Lower lobe of right lung (tissue), 2 donors: ENCODE measurements around the gene VAT1L. TPM values are rescaled to one million over a fixed set of nuclear protein-coding genes. Genes with fewer than 3 reads are reported as not detected.

Experiments
- ATAC-seq, 2 donors: fragments of 200-7000 bp; cut with Tn5 transposase; one replicate each; pipeline ENCODE4 v1.9.1; 2020 to 2022; ENCODE audit warnings: mild to moderate bottlenecking in 2 of 2, moderate library complexity in 2 of 2
- DNase-seq: peaks from one replicate; pipeline ENCODE4 v3.0.0-alpha.2; 2020
- H3K27ac ChIP-seq: fragments of 200-600 bp; one replicate; pipeline ENCODE4 v1.8.0; 2022
- H3K27me3 ChIP-seq: fragments of 200-600 bp; one replicate; pipeline ENCODE4 v1.8.0; 2022; ENCODE audit warnings: low read depth
- H3K36me3 ChIP-seq: fragments of 200-600 bp; one replicate; pipeline ENCODE4 v1.8.0; 2022; ENCODE audit warnings: mild to moderate bottlenecking
- H3K4me1 ChIP-seq: fragments of 200-600 bp; one replicate; pipeline ENCODE4 v1.8.0; 2022
- H3K4me3 ChIP-seq: fragments of 200-600 bp; one replicate; pipeline ENCODE4 v1.8.0; 2022; ENCODE audit warnings: mild to moderate bottlenecking
- H3K9me3 ChIP-seq: fragments of 200-600 bp; one replicate; pipeline ENCODE4 v1.8.0; 2022
- intact Hi-C: fragments of 100-400 bp; cut with DNase I; formaldehyde crosslinking; loops from one replicate; pipeline ENCODE4 v1.11.0; 2022
- total RNA-seq: library from RNA; stranded (reverse); fragmentation: NEBNext Ultra II Directional; extraction: Animal tissue kit (Norgen Biotek cat#: 25700); gene quantifications from one replicate; pipeline ENCODE4 v1.2.1, GENCODE V29; 2021
- TF ChIP-seq, protein P1 (sequence below): fragments of 200-600 bp; IDR thresholded peaks from one replicate; pipeline ENCODE4 v1.8.0; 2022; ENCODE audit warnings: antibody characterized with exemption, mild to moderate bottlenecking
- donor health status: DM: no; HTN: yes; CAD: no; lungs with severe emphysema.

The VAT1L gene
- total RNA-seq, 1 donor from 2014 or later = 0.38 TPM

DNA sequence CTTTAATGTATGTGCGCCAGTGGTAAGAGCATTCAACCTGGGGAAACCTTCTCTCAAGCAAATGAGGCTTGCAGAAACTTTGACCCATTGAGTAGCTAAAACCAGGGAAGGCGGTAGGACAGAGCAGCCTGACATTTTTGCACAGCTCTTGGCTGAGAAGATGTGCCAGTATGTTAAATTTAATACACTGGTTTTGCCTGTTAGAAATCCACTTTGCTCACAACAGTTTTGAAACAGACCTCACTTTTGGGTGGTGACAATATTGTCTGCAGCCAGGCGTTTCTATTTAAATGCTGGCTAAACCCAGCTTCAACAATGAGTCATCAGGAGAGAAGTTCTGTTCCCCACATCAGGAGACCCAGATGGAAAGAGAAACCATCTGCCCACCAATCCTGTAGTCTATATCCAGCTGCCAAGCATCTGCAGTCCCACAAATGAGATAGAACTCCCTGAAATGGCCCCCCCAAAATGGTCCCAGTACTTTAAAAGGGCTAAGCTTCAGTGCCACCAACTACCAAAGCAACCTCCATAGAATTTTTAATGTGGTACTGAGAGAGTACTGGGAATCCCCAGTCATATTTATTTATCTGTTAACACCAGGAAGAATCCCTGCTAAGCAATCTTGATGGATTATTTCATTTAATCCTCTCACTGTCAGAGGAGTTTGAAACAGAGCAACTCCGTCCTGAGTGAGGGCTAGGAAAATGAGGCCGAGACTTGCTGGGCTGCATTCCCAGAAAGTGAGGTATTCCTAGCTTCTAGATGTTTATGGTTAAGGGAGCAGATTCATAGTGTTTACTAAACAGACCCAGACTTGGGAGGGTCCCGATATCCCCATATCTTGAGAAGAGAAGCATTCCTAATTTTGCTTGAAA, 205.0 kb downstream of the VAT1L start:
- DNase-seq (no peak), ATAC-seq (no peak)
- Histone ChIP-seq H3K27ac (no peak overlapping the region), H3K36me3 (no peaks in the 10 kb centered on the region), H3K27me3 (no peaks in the 10 kb centered on the region), H3K4me1 (no peaks in the 10 kb centered on the region), H3K4me3 (no peak overlapping the region), H3K9me3 (no peaks in the 10 kb centered on the region)
- intact Hi-C loops = no loop called here
- TF ChIP-seq, protein P1, sequence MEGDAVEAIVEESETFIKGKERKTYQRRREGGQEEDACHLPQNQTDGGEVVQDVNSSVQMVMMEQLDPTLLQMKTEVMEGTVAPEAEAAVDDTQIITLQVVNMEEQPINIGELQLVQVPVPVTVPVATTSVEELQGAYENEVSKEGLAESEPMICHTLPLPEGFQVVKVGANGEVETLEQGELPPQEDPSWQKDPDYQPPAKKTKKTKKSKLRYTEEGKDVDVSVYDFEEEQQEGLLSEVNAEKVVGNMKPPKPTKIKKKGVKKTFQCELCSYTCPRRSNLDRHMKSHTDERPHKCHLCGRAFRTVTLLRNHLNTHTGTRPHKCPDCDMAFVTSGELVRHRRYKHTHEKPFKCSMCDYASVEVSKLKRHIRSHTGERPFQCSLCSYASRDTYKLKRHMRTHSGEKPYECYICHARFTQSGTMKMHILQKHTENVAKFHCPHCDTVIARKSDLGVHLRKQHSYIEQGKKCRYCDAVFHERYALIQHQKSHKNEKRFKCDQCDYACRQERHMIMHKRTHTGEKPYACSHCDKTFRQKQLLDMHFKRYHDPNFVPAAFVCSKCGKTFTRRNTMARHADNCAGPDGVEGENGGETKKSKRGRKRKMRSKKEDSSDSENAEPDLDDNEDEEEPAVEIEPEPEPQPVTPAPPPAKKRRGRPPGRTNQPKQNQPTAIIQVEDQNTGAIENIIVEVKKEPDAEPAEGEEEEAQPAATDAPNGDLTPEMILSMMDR = no peak

DNA sequence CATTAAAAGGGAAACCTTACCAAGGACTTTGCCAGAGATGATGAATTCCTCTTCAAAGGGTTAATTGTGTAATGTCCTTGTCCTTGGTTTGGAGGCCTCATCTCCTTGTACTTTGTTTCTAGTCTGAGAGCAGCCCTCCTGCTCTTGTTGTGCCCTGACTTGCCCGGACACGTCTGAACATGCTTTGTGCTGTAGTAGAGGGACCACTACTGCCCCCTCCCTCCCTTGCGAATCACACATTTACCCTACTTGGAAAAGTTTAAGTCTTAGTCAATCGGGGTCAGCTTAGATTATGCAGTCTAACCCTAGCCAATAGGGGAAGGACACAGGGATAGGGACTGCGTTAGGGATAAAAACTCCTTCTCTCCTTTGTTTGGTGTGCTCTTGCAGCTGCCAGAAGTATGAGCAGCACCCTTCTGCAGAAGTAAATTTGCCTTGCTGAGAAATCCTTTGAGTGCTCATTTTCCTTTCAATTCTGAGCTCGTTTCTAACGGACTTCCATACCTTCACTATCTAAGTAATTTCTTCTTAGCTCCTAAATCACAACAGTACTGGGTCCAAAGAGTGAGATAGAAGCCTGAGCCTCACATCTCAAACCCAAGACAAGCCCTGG, 207.6 kb downstream of the VAT1L start:
- Histone ChIP-seq H3K4me3 (no peak overlapping the region), H3K4me1 (no peaks in the 10 kb centered on the region), H3K27me3 (no peaks in the 10 kb centered on the region), H3K27ac (no peak overlapping the region), H3K9me3 (no peaks in the 10 kb centered on the region), H3K36me3 (no peaks in the 10 kb centered on the region)
- intact Hi-C loops = no loop called here
- DNase-seq = no peak
- ATAC-seq = no peak
- TF ChIP-seq, protein P1 = no peak

DNA sequence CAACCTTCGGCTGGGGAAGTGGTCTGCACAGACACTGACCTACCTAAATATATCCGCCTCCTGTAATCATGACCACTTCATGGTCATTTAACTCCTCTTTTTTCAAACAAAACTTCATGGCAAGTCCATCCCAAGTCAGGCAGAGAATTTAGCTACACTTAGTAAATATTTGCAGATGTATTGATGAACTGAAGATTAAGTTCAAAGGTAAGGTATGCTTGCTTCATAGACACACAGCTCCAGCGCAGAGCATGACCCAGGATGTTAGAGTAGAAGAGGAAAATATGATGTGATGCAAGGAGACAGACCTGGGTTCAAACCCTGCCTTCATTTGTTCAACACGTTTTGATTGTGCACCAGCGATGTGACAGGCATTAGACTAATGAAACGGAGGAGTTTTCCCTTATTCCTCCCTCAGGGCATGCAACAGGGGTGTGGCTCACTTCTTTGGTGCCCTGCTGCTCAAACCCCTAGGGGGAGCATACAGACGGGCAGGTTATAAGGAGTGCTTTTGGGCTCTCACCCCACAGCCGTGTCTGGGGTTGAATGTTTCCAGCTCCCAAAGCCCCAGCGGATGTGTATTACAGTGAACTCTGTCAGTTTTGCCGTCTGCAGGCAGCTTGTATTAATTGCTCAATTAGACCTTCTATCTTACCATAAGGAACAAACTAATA, 210.1 kb downstream of the VAT1L start:
- Histone ChIP-seq H3K4me1 (no peaks in the 10 kb centered on the region), H3K9me3 (no peaks in the 10 kb centered on the region), H3K4me3 (no peak overlapping the region), H3K27me3 (no peaks in the 10 kb centered on the region), H3K27ac (no peak overlapping the region), H3K36me3 (no peaks in the 10 kb centered on the region)
- ATAC-seq = no peak
- no peak for DNase-seq
- intact Hi-C loops = no loop called here
- TF ChIP-seq, protein P1 = no peak

DNA sequence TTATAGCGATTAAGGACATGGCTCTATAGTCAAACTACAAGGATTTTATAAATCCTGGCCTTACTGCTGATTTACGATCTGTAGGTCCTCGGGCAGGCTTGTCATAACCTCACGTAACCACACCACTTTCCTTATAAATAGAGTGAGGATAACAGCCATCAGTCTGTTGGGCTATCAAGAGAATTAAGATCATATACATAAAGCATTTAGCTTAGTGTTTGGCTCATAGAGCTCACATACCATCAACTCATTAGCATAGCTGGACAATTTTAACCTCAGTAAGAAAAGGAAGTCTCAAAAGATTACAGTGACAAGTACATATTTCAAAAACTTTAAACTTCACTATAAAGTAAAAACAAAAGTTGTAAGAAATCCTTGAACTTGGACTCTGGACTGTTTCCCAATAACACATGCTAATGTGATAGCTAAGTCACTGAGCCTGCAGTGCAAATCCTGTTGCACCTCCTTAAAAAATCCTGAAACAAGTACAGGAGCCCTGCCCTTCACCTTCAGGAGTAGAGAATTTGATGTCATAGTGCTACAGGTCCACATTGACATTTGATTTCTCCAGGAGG, 213.2 kb downstream of the VAT1L start:
- TF ChIP-seq, protein P1 = no peak
- H3K27me3 ChIP-seq = no peaks in the 10 kb centered on the region
- no peak overlapping the region for H3K27ac ChIP-seq
- H3K9me3 ChIP-seq = no peaks in the 10 kb centered on the region
- ATAC-seq (no peak), DNase-seq (no peak)
- H3K4me1 ChIP-seq = no peaks in the 10 kb centered on the region
- no peaks in the 10 kb centered on the region for H3K36me3 ChIP-seq
- intact Hi-C loops = no loop called here
- H3K4me3 ChIP-seq = no peak overlapping the region

DNA sequence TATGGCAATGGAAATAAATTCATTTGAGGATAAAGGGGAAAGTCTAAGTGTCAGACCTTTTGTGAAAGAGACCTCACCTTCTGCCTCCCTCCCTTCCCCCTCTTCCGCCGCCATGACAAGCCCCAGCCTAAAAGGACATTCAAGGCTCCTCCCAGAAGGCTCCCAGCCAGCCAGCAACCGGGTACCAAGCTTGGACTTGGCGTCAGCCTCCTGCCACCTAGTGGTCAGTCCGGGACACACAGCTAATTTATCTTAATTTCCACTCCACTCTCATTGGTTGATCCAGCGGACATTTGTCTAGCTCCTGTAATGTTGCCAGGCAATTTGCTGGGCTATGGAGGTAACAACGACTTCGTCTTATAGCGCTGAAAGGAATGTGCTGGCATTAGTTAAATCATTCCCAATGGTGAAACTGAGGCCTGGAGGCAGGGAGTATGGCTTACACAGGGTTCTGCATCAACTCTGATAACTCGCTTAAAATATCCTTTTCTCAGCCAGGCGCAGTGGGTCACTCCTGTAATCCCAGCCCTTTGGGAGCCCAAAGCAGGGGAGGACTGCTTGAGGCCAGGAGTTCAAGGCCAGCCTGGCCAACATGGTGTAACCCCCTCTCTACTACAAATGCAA, 214.7 kb downstream of the VAT1L start:
- TF ChIP-seq, protein P1 = peak; percentile 86
- intact Hi-C loops = no loop called here

More for the DNA sequence above, 214.7 kb downstream of the VAT1L start:
- no peaks in the 10 kb centered on the region for H3K36me3 ChIP-seq
- no peaks in the 10 kb centered on the region for H3K27me3 ChIP-seq
- H3K9me3 ChIP-seq = no peaks in the 10 kb centered on the region
- no peaks in the 10 kb centered on the region for H3K4me1 ChIP-seq
- no peak overlapping the region for H3K4me3 ChIP-seq
- peak; percentile 82 for DNase-seq
- no peak overlapping the region for H3K27ac ChIP-seq
- ATAC-seq = peak; percentile 92 to 93
